Nucleus accumbens (tissue), 56 donors: ENCODE data around the gene ZSCAN18.
"Not testable (repeated sequence)": the region's sequence is repeated elsewhere in the genome, so short reads cannot be mapped to it uniquely, and the experiment has no call there.

Experiments used
- DNase-seq, 56 donors: peaks; one replicate each; lab custom pipeline; 2025; lab: John Stamatoyannopoulos, UW

Gene ZSCAN18

DNA sequence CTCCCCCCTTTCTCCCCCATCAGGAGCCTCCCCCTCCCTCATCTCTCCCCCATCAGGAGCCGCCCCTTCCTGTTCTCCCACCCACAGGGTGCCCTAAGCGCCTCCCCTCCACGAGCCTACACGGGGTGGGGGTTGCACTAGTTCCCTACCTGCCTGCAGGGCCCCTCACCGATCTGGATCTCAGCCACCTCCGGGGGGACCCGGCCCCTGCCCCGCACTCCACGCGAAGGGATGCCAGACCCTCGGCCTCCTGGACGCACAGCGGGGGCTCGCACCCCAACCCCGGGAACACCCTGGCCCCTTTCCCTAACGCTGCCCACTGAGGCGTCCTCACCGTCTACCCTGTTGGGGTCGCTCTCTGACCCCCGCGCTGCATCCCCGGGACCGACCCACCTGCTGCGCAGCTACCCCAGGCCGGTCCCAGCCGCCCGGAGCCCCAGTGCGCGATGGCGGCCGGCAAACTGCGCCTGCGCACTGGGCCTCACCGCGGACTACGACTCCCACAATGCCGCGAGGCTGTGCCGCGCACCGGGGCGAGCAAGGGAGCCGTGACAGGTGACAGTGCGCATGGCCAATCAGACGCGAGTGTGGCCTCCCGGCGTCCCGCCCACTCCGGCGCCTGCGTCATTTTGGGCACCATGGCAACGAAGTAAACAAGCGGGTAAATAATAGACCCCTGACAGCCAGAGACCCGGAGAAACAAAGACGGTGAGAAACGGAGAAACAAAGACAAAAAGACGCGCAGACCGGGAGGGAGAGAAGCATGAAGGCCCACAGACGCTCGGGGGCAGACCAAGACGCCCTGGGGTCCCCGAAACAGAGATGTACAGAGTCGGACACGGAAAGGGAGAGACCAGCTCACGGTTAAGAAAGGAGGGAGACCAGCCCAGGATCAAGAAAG, at the start of gene ZSCAN18:
TSS of gene ZSCAN18 (minus strand) at position 451 of the 901 bp plus-strand sequence. CDS start 7,964 bp downstream, outside the sequence.
- DNase-seq: peak; percentile 56 to 99 (median 94)

DNA sequence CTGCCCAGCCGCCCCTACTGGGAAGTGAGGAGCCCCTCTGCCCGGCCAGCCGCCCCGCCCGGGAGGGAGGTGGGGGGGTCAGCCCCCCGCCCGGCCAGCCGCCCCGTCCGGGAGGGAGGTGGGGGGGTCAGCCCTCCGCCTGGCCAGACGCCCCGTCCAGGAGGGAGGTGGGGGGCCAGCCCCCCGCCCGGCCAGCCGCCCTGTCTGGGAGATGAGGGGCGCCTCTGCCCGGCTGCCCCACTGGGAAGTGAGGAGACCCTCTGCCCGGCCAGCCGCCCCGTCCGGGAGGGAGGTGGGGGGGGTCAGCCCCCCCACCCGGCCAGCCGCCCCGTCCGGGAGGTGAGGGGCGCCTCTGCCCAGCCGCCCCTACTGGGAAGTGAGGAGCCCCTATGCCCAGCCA, 49.4 kb upstream of the ZSCAN18 start:
- not testable (repeated sequence) for DNase-seq

GRCh38 chr19:58145849-58146248, 47.8 kb upstream of the ZSCAN18 start:
- DNase-seq: no peak

- DNase-seq: no peak
Observed at GRCh38 chr19:58134244-58134643, 36.2 kb upstream of the ZSCAN18 start.

- DNase-seq: no peak
Observed at GRCh38 chr19:58129284-58129683, 31.3 kb upstream of the ZSCAN18 start.

DNA sequence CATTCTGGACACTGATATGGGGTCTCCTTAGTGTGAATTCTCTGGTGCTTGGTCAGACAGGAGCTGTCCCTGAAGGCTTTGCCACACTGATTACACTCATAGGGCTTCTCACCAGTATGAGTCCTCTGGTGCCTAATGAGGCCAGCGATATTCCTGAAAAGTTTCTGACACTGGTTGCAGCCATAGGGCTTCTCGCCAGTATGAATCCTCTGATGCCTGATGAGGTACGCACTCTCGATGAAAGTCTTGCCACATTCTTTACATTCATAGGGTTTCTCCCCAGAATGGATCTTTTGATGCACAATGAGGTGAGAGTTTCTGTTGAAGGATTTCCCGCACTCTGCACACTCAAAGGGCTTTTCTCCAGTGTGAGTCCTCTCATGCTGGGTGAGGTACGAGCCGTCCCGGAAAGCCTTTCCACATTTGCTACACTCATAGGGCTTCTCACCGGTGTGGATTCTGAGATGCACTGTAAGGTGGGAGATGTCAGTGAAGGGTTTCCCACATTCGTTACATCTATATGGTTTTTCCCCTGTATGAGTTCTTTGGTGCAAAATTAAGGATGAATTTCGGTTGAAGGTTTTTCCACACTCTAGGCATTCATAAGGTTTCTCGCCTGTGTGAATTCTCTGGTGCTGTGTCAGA, 30.1 kb upstream of the ZSCAN18 start:
- no peak for DNase-seq

GRCh38 chr19:58123354-58123753, 25.3 kb upstream of the ZSCAN18 start:
- no peak for DNase-seq

- no peak for DNase-seq
Observed at GRCh38 chr19:58118979-58119733, 21.1 kb upstream of the ZSCAN18 start.

GRCh38 chr19:58117841-58118575, 20.0 kb upstream of the ZSCAN18 start:
- peak in 3 of 56 donors; percentile 1 to 12 (median 4) for DNase-seq

DNA sequence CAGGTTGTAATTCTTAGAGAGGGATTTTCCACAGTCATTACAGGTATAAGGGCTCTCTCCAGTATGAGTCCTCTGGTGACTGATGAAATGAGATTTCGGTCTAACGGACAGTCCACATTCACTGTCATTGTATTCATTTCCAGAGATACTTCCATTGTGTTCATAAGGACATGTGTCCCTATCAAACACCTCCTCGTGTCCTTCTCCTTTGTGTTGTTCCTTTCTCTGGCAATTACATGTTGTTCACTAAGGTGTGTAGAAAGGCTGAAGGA, 10.5 kb upstream of the ZSCAN18 start:
- no peak for DNase-seq

DNA sequence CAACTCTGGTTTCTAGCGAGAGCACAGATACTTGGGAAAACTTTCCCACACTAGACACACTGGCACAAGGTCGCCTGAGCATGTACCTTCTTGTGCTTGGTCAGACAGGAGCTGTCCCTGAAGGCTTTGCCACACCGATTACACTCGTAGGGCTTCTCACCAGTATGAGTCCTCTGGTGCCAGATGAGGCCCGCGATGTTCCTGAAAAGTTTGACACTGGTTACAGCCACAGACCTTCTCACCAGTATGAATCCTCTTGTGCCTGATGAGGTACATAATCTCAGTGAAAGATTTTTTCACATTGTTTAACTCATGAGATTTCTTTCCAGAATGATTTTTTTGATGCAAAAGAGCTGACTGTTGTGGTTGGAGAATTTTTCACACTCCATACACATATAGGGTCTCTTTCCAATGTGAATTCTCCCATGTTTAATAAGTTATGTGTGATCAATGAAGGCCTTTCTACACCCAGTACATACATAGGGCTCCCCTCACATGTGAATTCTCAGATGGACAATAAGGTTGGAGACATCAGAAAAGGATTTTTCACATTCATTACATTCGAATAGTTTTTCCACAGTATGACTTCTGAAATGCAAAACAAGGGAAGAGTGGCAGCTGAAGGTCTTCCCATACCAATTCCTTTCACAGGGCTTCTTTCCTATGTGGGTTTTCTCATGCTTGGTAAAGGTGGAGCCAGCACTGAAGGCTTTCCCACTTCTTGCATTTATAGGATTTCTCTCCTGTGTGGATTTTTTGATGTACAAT, 9.9 kb upstream of the ZSCAN18 start:
- no peak for DNase-seq

DNA sequence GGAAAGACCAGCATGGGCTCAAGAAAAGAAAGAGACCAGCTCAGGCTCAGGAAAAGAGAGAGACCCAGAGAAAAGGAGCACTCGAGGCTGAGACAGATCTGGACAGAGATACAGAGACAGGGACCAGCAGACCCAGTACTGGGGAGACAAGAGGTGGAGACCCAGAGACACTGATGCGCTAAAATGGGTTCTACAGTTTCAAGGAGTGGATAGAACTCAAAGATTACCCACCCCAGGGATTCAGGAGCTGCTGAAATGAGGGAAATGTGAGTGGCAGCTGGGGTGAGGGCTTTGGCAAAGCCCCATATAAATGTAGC, 609 bp upstream of the ZSCAN18 start:
- no peak for DNase-seq

DNA sequence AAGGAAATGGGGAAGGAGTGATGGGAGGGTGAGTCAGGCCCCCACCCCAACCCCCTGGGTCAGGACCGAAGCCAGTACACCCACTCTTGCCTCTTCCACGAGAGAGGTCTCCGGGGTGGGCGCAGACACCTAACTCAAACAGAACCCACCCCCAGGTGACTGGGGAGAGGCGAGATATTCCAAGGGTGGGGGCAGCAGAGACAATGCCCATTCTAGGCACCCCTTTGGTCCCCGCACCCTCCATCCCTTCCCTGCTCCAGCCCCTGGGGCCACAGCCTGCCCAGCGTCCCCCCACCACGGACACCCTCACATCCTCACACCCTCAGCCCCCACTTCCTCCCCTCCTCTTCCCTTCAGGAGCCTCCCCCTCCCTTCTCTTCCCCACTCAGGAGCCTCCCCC, 682 bp downstream of the ZSCAN18 start:
- DNase-seq: peak in 1 of 56 donors; percentile 36

DNA sequence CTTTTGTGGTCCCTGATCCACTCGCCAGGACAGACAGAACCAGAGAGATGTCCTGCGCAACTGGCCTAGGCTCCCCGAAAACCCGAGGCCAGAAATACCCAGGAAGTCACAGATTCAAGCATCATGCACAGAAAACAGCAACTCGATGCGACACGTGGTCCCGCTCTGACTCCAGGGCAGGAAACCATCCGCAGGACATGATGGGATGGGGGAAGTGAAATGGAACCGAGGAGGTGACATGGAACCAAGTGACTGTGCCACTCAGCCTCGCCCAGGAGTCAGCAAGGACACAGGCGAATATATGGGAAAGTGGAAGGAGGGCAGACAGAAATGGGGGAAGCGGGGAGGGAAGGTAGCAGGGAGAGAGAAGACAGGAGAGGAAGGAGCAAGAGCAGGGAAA, 1.1 kb downstream of the ZSCAN18 start:
- DNase-seq: no peak

- DNase-seq: no peak
Observed at GRCh38 chr19:58095328-58095727, 2.7 kb downstream of the ZSCAN18 start.

- DNase-seq: no peak
Observed at GRCh38 chr19:58093071-58093470, 5.0 kb downstream of the ZSCAN18 start.

DNA sequence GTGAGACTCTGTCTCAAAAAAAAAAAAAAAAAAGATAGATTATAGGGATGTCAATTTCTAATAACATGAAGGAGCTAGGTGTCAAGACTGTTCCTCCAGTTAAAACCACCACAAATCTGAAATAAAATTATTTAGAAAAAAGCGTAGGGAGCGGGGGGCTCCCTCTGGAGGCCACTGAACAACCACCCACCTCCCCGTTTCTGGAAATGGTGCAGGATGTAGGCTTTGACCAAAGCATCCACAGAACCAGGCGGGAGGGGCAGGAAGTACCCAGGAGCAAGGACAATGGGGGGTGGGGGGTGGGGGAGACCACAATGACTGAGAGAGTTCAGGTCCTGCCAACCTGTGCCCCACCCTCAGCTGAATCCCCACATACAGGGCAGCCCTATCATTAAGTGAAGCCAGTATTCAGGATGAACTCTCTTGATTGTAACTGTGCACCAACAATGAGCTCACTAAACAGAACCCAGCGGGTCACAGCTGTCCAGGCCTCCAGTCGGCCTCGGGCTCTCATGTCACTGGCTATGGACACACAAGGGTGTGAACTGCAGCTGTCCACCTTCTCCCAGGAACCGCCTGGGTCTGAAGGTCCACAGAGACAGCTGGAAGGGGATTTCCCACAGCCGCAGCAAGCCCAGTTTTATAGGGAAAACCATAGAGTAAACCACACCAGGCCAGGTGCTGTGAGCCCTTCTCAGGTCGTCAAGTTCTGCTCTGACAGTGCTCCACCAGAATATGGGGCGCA, 6.6 kb downstream of the ZSCAN18 start:
- DNase-seq: no peak

DNA sequence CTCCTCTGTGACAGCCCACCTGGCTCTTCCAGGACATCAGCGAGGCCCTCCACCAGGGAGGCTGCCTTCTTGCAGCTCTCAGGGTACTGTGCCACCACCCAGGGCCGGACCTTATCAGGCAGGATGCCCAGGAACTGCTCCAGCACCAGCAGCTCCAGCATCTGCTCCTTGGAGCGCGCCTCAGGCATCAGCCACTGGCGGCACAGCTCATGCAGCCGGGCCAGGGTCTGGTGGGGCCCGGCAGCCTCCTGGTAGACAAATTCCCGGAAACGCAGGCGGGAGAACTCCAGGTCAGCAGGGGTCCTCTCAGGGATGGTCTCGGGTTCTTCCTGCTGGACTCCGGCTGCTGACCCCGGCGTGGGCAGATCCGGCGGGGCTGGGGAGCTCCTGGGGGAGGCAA, 8.2 kb downstream of the ZSCAN18 start:
- no peak for DNase-seq

GRCh38 chr19:58088521-58089052, 9.4 kb downstream of the ZSCAN18 start:
- DNase-seq: no peak
